Right lung (tissue), 5 donors: ENCODE data around the gene RAE1. TPM values are rescaled to one million over a fixed set of nuclear protein-coding genes. Genes with fewer than 3 reads are reported as not detected.

ENCODE experiments used
- DNase-seq, 2 donors: peaks; one replicate each; pipeline ENCODE4 v3.0.0-alpha.2; 2013
- polyA plus RNA-seq, 5 donors: library from polyadenylated mRNA; unstranded; fragments of 120-200 nt; gene quantifications; one replicate each; pipeline versions ENCODE4 v1.2.1 to v1.2.3, GENCODE V29; 2013; ENCODE audit warnings: inconsistent platforms in 1 of 5, low replicate concordance in 1 of 5; ENCODE audit not compliant: insufficient read length in 5 of 5, insufficient read depth in 1 of 5

RAE1 gene
- polyA plus RNA-seq, 5 donors: 43.0 to 55.2 (median 51.9) TPM

- no peak for DNase-seq
These were observed 19.3 kb downstream of the RAE1 start for GRCh38 chr20:57370316-57370715.

- no peak for DNase-seq
These were observed 20.3 kb downstream of the RAE1 start for GRCh38 chr20:57371363-57371762.

GRCh38 chr20:57372157-57372556 lies 21.1 kb downstream of the RAE1 start:
- DNase-seq: no peak

- DNase-seq: no peak
These were observed 21.7 kb downstream of the RAE1 start for GRCh38 chr20:57372581-57373350.

- no peak for DNase-seq
These were observed 23.4 kb downstream of the RAE1 start for GRCh38 chr20:57374343-57374930.

- no peak for DNase-seq
These were observed 24.0 kb downstream of the RAE1 start for GRCh38 chr20:57374931-57375651.

- DNase-seq: no peak
These were observed 24.7 kb downstream of the RAE1 start for GRCh38 chr20:57375652-57376230.

- DNase-seq: no peak
These were observed 26.3 kb downstream of the RAE1 start for GRCh38 chr20:57377350-57377749.

- no peak for DNase-seq
These were observed 27.1 kb downstream of the RAE1 start for GRCh38 chr20:57378107-57378506.

GRCh38 chr20:57378646-57379262 lies 27.7 kb downstream of the RAE1 start:
- no peak for DNase-seq

GRCh38 chr20:57379263-57379647 lies 28.2 kb downstream of the RAE1 start:
- no peak for DNase-seq

- DNase-seq: no peak
These were observed 29.2 kb downstream of the RAE1 start for GRCh38 chr20:57380081-57380750.

GRCh38 chr20:57381596-57382503 lies 30.8 kb downstream of the RAE1 start:
- peak; percentile 55 to 70 for DNase-seq

GRCh38 chr20:57382516-57382915 lies 31.5 kb downstream of the RAE1 start:
- DNase-seq: no peak

- no peak for DNase-seq
These were observed 32.6 kb downstream of the RAE1 start for GRCh38 chr20:57383447-57384347.

- DNase-seq: no peak
These were observed 33.4 kb downstream of the RAE1 start for GRCh38 chr20:57384486-57384885.

- DNase-seq: no peak
These were observed 34.1 kb downstream of the RAE1 start for GRCh38 chr20:57384953-57385761.

GRCh38 chr20:57385940-57386339 lies 34.9 kb downstream of the RAE1 start:
- DNase-seq: no peak
